Panc1 (cell line): ENCODE results near the gene AK2. TPM values are rescaled to one million over a fixed set of nuclear protein-coding genes. Genes with fewer than 3 reads are reported as not detected.

Experiments
- ATAC-seq: fragments of 200-7000 bp; cut with Tn5 transposase; 2 replicates; pipeline ENCODE4 v1.9.1; 2020; ENCODE audit warnings: mild to moderate bottlenecking, moderate library complexity
- BruUV-seq: library from RNA; stranded (reverse); fragments of 400-500 nt; replicated peaks from 2 replicates; lab custom pipeline; 2021; lab: Mats Ljungman, UMichigan
- CTCF ChIA-PET: fragments of 300-600 bp; sonication (Branson Sonifier 250); formaldehyde crosslinking; loops from one replicate; lab custom pipeline; 2022; ENCODE audit warnings: antibody characterized with exemption; lab: Charles Lee
- POLR2A ChIA-PET: fragments of 300-600 bp; sonication (Branson Sonifier 250); formaldehyde crosslinking; loops from one replicate; lab custom pipeline; 2022; ENCODE audit warnings: antibody characterized with exemption; lab: Charles Lee
- DNase-seq: peaks from one replicate; pipeline ENCODE4 v3.0.0-alpha.2; 2010; ENCODE audit warnings: low read depth, low spot score
- H3K27ac ChIP-seq: 2 replicates; pipeline ENCODE4 v1.5.1; 2011; ENCODE audit warnings: mild to moderate bottlenecking, low read length, inconsistent platforms
- H3K27me3 ChIP-seq: fragments of 200-500 bp; sonication (Bioruptor generic); 2 replicates; pipeline ENCODE4 v1.6.0; 2014; ENCODE audit warnings: low read length, inconsistent platforms; ENCODE audit not compliant: control insufficient read depth, insufficient read depth
- H3K36me3 ChIP-seq: fragments of 200-500 bp; sonication (Bioruptor generic); 2 replicates; pipeline ENCODE4 v1.5.1; 2014; ENCODE audit warnings: inconsistent platforms, mild to moderate bottlenecking, low read length, moderate library complexity; ENCODE audit not compliant: control insufficient read depth, insufficient read depth
- H3K4me1 ChIP-seq: 2 replicates; pipeline ENCODE4 v1.5.1; 2011; ENCODE audit warnings: inconsistent platforms, mild to moderate bottlenecking, low read length, moderate library complexity; ENCODE audit not compliant: control insufficient read depth, insufficient read depth
- H3K4me3 ChIP-seq, 2 experiments: 2 replicates each; pipeline ENCODE4 v1.5.1; 2011 to 2012; ENCODE audit warnings: low read depth in 2 of 2, low read length in 2 of 2, mild to moderate bottlenecking in 2 of 2, inconsistent platforms in 1 of 2, moderate library complexity in 1 of 2
- H3K9me3 ChIP-seq: fragments of 200-500 bp; sonication (Bioruptor generic); 2 replicates; pipeline ENCODE4 v1.5.1; 2014; ENCODE audit warnings: low read depth, mild to moderate bottlenecking, inconsistent platforms, low read length, moderate library complexity; ENCODE audit not compliant: control insufficient read depth, insufficient read depth
- CTCF ChIP-seq: fragments of 450-650 bp; IDR thresholded peaks from 2 replicates; pipeline ENCODE4 v1.5.1; 2017; ENCODE audit warnings: mild to moderate bottlenecking
- POLR2AphosphoS5 ChIP-seq: IDR thresholded peaks from 2 replicates; pipeline ENCODE4 v1.6.1; 2012; ENCODE audit warnings: mild to moderate bottlenecking, low read depth, low read length, moderate library complexity
- REST ChIP-seq, 2 experiments: IDR thresholded peaks; 2 replicates each; pipeline ENCODE4 v1.6.1; 2011 to 2012; ENCODE audit warnings: low read depth in 2 of 2, control low read depth in 1 of 2, low read length in 1 of 2, mild to moderate bottlenecking in 1 of 2, moderate library complexity in 1 of 2; ENCODE audit not compliant: insufficient read depth in 1 of 2
- SIN3A ChIP-seq: IDR thresholded peaks from 2 replicates; pipeline ENCODE4 v1.6.1; 2012; ENCODE audit warnings: low read depth, mild to moderate bottlenecking, low read length, moderate library complexity, borderline replicate concordance; ENCODE audit not compliant: insufficient read depth
- TCF7L2 ChIP-seq: IDR thresholded peaks from 2 replicates; pipeline ENCODE4 v1.6.1; 2011; ENCODE audit warnings: mild to moderate bottlenecking, low read depth, low read length, inconsistent platforms
- in situ Hi-C: cut with HindIII; loops from 2 replicates; pipeline ENCODE4 v1.10.0; 2016; ENCODE audit warnings: low sequenced_read_pairs, low pct_unique_long_range_greater_than_20kb
- intact Hi-C: fragments of 100-400 bp; cut with micrococcal nuclease; formaldehyde crosslinking; loops from one replicate; pipeline ENCODE4 v1.10.0; 2022; ENCODE audit not compliant: unreplicated experiment
- total RNA-seq: library from RNA; stranded (reverse); gene quantifications from one replicate; pipeline ENCODE4 v1.2.1, GENCODE V29; 2021; ENCODE audit not compliant: unreplicated experiment

AK2 gene
- total RNA-seq, 1 experiment from 2014 or later, result 213 TPM

GRCh38 chr1:33029921-33030320 is 6.8 kb downstream of the AK2 start:
- no peak overlapping the region for H3K4me3 ChIP-seq
- H3K27ac ChIP-seq, result no peak overlapping the region
- TF ChIP-seq CTCF (no peak), REST (IDR thresholded peaks at IDR 0.05; ENCODE audit: insufficient read depth in 1 of 2, low read depth in 2 of 2, low read length in 1 of 2) (no peak)
- ATAC-seq (no peak), DNase-seq (no peak)
- no peaks in the 10 kb centered on the region for H3K9me3 ChIP-seq
- H3K4me1 ChIP-seq, result peaks cover 4% of the 10 kb centered on the region
- ChIA-PET CTCF (no interaction called here), POLR2A (no interaction called here)
- BruUV-seq, result no TSS peak
- H3K36me3 ChIP-seq, result peaks cover 9% of the 10 kb centered on the region; the same call in 1 of the 2 replicates
- intact Hi-C loops, result no loop called here
- H3K27me3 ChIP-seq, result no peaks in the 10 kb centered on the region
- in situ Hi-C loops, result no loop called here

GRCh38 chr1:33029209-33029608 is 7.5 kb downstream of the AK2 start:
- Histone ChIP-seq H3K27ac (no peak overlapping the region), H3K4me3 (no peak overlapping the region), H3K4me1 (peaks cover 4% of the 10 kb centered on the region; the same call in 1 of the 2 replicates), H3K27me3 (no peaks in the 10 kb centered on the region), H3K9me3 (no peaks in the 10 kb centered on the region), H3K36me3 (peaks cover 7% of the 10 kb centered on the region; the same call in 1 of the 2 replicates)
- no TSS peak for BruUV-seq
- TF ChIP-seq TCF7L2 (no peak), CTCF (no peak), SIN3A (no peak)
- DNase-seq, result no peak
- in situ Hi-C loops, result no loop called here
- POLR2A ChIA-PET, result no interaction called here
- CTCF ChIA-PET, result no interaction called here
- intact Hi-C loops, result no loop called here
- no peak for ATAC-seq

GRCh38 chr1:33025761-33026160 is 10.9 kb downstream of the AK2 start:
- no TSS peak for BruUV-seq
- in situ Hi-C loops, result no loop called here
- H3K27me3 ChIP-seq, result no peaks in the 10 kb centered on the region
- no peak overlapping the region for H3K27ac ChIP-seq
- no peaks in the 10 kb centered on the region for H3K4me1 ChIP-seq
- no peak for TF ChIP-seq CTCF
- no peak for TF ChIP-seq POLR2AphosphoS5
- no peak for TF ChIP-seq REST (IDR thresholded peaks at IDR 0.05; ENCODE audit: insufficient read depth in 1 of 2, low read depth in 2 of 2, low read length in 1 of 2)
- TF ChIP-seq TCF7L2, result no peak
- TF ChIP-seq SIN3A, result no peak
- H3K9me3 ChIP-seq, result no peaks in the 10 kb centered on the region
- intact Hi-C loops, result no loop called here
- CTCF ChIA-PET, result no interaction called here
- POLR2A ChIA-PET, result no interaction called here
- ATAC-seq (no peak), DNase-seq (no peak)
- no peak overlapping the region for H3K4me3 ChIP-seq
- H3K36me3 ChIP-seq, result peaks cover 14% of the 10 kb centered on the region; the same call in 1 of the 2 replicates
